Measurements from ENCODE around the gene IMPA2. TPM values are rescaled to one million over a fixed set of nuclear protein-coding genes. Genes with fewer than 3 reads are reported as not detected.
A peak's percentile ranks its signal among the peaks of the same experiment; 100 is the strongest.
"Not testable (repeated sequence)": the region's sequence is repeated elsewhere in the genome, so short reads cannot be mapped to it uniquely, and the experiment has no call there.

The IMPA2 gene
- total RNA-seq, 2 experiments from 2014 or later: 23.6 to 28.9 TPM

DNA sequence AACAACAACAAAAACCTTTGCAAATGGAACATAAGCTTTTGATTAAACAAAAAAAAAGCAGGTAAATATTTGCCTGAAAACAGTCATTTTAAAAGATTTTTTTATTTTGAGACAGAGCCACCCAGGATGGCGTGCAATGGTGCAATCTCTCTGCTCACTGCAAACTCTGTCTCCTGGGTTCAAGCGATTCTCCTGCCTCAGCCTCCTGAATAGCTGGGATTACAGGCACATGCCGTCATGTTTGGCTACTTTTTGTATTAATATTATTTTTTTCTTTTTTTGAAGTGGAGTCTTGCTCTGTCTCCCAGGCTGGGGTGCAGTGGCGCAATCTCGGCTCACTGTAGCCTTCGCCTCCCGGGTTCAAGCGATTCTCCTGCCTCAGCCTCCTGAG is 10.5 kb upstream of the IMPA2 start:
- H3K27me3 Mint-ChIP-seq (ENCODE audit: low read depth); H3K36me3 Mint-ChIP-seq (ENCODE audit: low read depth); intact Hi-C loops (cut with micrococcal nuclease); H3K4me1 Mint-ChIP-seq (ENCODE audit: low read depth); H3K27ac Mint-ChIP-seq; H3K4me3 Mint-ChIP-seq; H3K9me3 Mint-ChIP-seq; DNase-seq: not testable (repeated sequence)
- CTCF ChIA-PET: interaction anchor here (1.5 kb wide), 1 partner anchor 32 kb away, joined by 4 read pairs; no protein-coding TSS in a partner anchor

DNA sequence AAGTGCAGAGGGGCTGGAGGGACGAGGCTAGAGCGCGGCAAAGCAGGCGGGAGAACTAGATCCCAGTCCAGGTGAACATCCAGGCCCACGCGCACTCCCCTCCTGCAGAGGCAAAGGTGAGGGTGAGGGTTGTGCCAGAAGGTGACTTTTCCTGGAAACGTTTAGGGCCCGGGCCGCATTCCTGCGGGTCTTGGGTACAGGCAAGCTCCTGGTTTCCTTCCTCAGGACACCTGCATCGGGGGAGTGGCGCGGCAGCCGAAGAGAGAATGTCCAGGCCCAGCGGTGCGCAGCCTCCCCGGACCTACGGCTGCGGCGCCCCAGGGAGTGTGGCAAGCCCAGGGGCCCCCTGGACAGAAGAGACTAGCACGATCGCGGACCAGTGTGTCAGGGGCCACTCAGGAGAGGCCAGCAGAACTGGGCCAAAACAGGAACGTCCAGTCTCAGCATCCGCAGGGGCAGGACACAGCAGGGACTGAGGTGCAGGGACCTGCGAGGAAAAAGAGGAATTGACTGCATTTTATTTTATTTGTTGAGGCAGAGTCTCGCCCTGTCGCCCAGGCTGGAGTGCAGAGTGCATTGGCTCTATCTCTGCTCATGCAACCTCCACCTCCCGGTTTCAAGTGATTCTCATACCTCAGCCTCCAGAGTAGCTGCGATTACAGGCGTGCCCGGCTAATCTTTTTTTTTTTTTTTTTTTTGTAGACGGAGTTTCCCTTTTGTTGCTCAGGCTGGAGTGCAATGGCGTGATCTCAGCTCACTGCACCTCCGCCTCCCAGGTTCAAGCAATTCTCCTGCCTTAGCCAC is 8.7 kb upstream of the IMPA2 start:
- Mint-ChIP-seq H3K4me1 (ENCODE audit: low read depth) (no peaks in the 10 kb centered on the region), H3K27ac (no peak overlapping the region), H3K27me3 (ENCODE audit: low read depth) (no peaks in the 10 kb centered on the region), H3K9me3 (no peaks in the 10 kb centered on the region), H3K36me3 (ENCODE audit: low read depth) (no peaks in the 10 kb centered on the region), H3K4me3 (no peak overlapping the region)
- intact Hi-C loops (cut with micrococcal nuclease): no loop called here
- CTCF ChIA-PET: no interaction called here
- DNase-seq: no peak

DNA sequence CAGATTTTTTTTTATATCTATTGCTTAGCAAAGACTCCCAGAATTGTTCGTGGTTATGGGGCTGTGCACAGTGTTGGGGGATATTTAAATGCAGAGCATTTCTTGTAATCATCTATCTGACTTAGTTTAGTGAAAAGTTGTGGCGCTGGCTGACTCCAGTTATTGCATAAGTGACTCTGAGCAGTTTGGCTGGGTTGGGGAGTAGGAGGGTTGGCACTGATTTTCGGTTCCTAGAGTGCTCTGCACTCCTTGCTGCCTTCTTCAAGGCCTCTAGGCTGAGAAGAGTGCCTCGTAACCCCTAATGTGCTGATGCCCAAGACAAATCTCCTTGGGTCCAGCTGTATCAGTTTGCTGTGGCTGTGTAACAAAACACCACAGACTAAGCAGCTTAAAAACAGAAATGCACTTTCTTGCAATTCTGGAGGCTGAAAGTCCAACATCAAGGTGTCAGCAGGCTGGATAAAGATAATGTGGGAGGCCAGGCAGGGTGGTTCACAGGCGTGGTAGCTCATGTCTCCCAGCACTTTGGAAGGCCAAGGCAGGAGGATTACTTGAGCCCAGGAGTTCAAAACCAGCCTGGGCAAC is 6.5 kb upstream of the IMPA2 start:
- DNase-seq: no peak
- Mint-ChIP-seq H3K27me3 (ENCODE audit: low read depth) (no peaks in the 10 kb centered on the region), H3K4me3 (no peak overlapping the region), H3K4me1 (ENCODE audit: low read depth) (peaks cover 3% of the 10 kb centered on the region), H3K36me3 (ENCODE audit: low read depth) (no peaks in the 10 kb centered on the region), H3K27ac (no peak overlapping the region), H3K9me3 (no peaks in the 10 kb centered on the region)
- intact Hi-C loops (cut with micrococcal nuclease): no loop called here
- CTCF ChIA-PET: interaction anchor here (1.1 kb wide), 1 partner anchor 37 kb away, joined by 6 read pairs; no protein-coding TSS in a partner anchor

- Mint-ChIP-seq H3K36me3 (ENCODE audit: low read depth) (no peaks in the 10 kb centered on the region), H3K27me3 (ENCODE audit: low read depth) (no peaks in the 10 kb centered on the region), H3K27ac (no peak overlapping the region), H3K9me3 (no peaks in the 10 kb centered on the region), H3K4me3 (no peak overlapping the region), H3K4me1 (ENCODE audit: low read depth) (peaks cover 7% of the 10 kb centered on the region)
- intact Hi-C loops (cut with micrococcal nuclease): no loop called here
- DNase-seq: no peak
- CTCF ChIA-PET: interaction anchor here (0.6 to 1.1 kb wide), 3 partner anchors 38 to 1239 kb away, joined by 3 to 6 read pairs (median 5); no protein-coding TSS in a partner anchor
Measured at GRCh38 chr18:11975723-11976122, 5.6 kb upstream of the IMPA2 start.

- H3K4me1 Mint-ChIP-seq (ENCODE audit: low read depth): peaks cover 7% of the 10 kb centered on the region
- no peak overlapping the region for H3K4me3 Mint-ChIP-seq
- CTCF ChIA-PET: interaction anchor here (0.6 to 1.1 kb wide), 4 partner anchors 11 to 1238 kb away, joined by 3 to 6 read pairs (median 4); no protein-coding TSS in a partner anchor
- H3K36me3 Mint-ChIP-seq (ENCODE audit: low read depth): no peaks in the 10 kb centered on the region
- no peak for DNase-seq
- H3K27ac Mint-ChIP-seq: no peak overlapping the region
- no peaks in the 10 kb centered on the region for H3K9me3 Mint-ChIP-seq
- intact Hi-C loops (cut with micrococcal nuclease): no loop called here
- H3K27me3 Mint-ChIP-seq (ENCODE audit: low read depth): no peaks in the 10 kb centered on the region
Measured at GRCh38 chr18:11976315-11977152, 4.8 kb upstream of the IMPA2 start.

- peaks cover 2% of the 10 kb centered on the region for H3K36me3 Mint-ChIP-seq (ENCODE audit: low read depth)
Measured at GRCh38 chr18:11977153-11977466, 4.2 kb upstream of the IMPA2 start.

DNA sequence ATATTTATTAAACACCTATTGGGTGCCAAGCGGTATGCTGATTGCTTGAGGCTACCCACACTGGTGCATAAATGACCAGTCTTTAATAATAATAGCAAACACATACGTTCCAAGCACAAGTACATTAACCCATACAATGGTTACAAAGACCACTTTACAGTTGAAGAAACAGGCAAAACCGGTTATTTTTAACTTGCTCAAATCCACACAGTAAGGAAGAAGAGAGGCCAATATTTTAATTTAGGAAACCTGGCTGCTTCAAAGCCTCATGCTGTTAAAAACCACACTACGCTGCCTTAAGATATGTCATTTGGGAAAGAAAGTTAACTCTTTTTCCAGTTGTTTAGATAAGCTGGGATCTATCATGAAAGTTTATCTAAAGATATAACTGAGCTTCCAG is 2.4 kb upstream of the IMPA2 start:
- CTCF ChIA-PET: interaction anchor here (2.3 kb wide), 1 partner anchor 41 kb away, joined by 7 read pairs; no protein-coding TSS in a partner anchor
- DNase-seq: no peak
- intact Hi-C loops (cut with micrococcal nuclease): no loop called here
- no peaks in the 10 kb centered on the region for H3K9me3 Mint-ChIP-seq
- peaks cover 14% of the 10 kb centered on the region for H3K4me1 Mint-ChIP-seq (ENCODE audit: low read depth)
- peaks cover 4% of the 10 kb centered on the region for H3K36me3 Mint-ChIP-seq (ENCODE audit: low read depth)
- peak overlapping the region; percentile 15 for H3K4me3 Mint-ChIP-seq
- peaks cover 2% of the 10 kb centered on the region for H3K27me3 Mint-ChIP-seq (ENCODE audit: low read depth)
- no peak overlapping the region for H3K27ac Mint-ChIP-seq

More at GRCh38 chr18:11977153-11977466, 4.2 kb upstream of the IMPA2 start:
- CTCF ChIA-PET: interaction anchor here (0.6 kb wide), 2 partner anchors 82 to 670 kb away, joined by 3 to 6 read pairs; no protein-coding TSS in a partner anchor
- Mint-ChIP-seq H3K27me3 (ENCODE audit: low read depth) (no peaks in the 10 kb centered on the region), H3K27ac (no peak overlapping the region), H3K4me3 (no peak overlapping the region), H3K4me1 (ENCODE audit: low read depth) (peaks cover 9% of the 10 kb centered on the region), H3K9me3 (no peaks in the 10 kb centered on the region)
- no peak for DNase-seq
- intact Hi-C loops (cut with micrococcal nuclease): no loop called here

DNA sequence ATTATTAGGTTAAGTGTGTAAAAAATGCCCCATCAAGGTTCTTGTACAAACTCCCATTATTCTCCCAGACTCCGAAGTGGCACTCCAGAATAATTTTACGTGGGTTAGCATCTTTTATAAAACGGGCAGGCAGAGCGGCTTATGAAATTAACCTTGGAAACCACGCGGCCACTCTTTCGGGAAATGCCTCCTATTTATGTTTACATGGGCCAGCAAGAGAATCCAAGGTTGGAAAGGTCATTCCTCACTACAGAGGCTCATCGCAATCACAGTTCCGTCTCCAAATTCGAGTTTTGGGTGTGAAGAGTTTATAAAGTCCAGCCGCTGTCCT is 1.2 kb upstream of the IMPA2 start:
- CTCF ChIA-PET: interaction anchor here (2.3 to 5.1 kb wide), 2 partner anchors 14 to 42 kb away, joined by 7 to 28 read pairs; no protein-coding TSS in a partner anchor
- peaks cover 14% of the 10 kb centered on the region for H3K4me1 Mint-ChIP-seq (ENCODE audit: low read depth)
- peak overlapping the region; percentile 83 for H3K27ac Mint-ChIP-seq
- H3K27me3 Mint-ChIP-seq (ENCODE audit: low read depth): peaks cover 2% of the 10 kb centered on the region
- peak overlapping the region; percentile 86 for H3K4me3 Mint-ChIP-seq
- H3K36me3 Mint-ChIP-seq (ENCODE audit: low read depth): peaks cover 4% of the 10 kb centered on the region
- intact Hi-C loops (cut with micrococcal nuclease): loop anchor here (2.0 to 10.0 kb wide), 4 partner anchors 425 to 1453 kb away; partner anchors contain the start of genes CEP76, NAPG, PRELID3A and PSMG2
- no peaks in the 10 kb centered on the region for H3K9me3 Mint-ChIP-seq
- DNase-seq: no peak

GRCh38 chr18:11980494-11981191 is 664 bp upstream of the IMPA2 start:
- H3K36me3 Mint-ChIP-seq (ENCODE audit: low read depth): peaks cover 4% of the 10 kb centered on the region
- H3K27ac Mint-ChIP-seq: peak overlapping the region; percentile 83
- peak; percentile 99 for DNase-seq
- CTCF ChIA-PET: interaction anchor here (2.2 to 5.1 kb wide), 3 partner anchors 14 to 42 kb away, joined by 7 to 28 read pairs (median 8); no protein-coding TSS in a partner anchor
- intact Hi-C loops (cut with micrococcal nuclease): loop anchor here (1.0 to 10.0 kb wide), 10 partner anchors 33 to 1454 kb away; partner anchors contain the start of genes AFG3L2, CEP76, CHMP1B and MPPE1
- peaks cover 2% of the 10 kb centered on the region for H3K27me3 Mint-ChIP-seq (ENCODE audit: low read depth)
- H3K9me3 Mint-ChIP-seq: no peaks in the 10 kb centered on the region
- H3K4me1 Mint-ChIP-seq (ENCODE audit: low read depth): peaks cover 14% of the 10 kb centered on the region
- H3K4me3 Mint-ChIP-seq: peak overlapping the region; percentile 86

GRCh38 chr18:11981543-11982366 is 448 bp downstream of the IMPA2 start:
- H3K27ac Mint-ChIP-seq: no peak overlapping the region
- H3K4me3 Mint-ChIP-seq: peak overlapping the region; percentile 86
- intact Hi-C loops (cut with micrococcal nuclease): loop anchor here (1.0 to 10.0 kb wide), 10 partner anchors 34 to 1455 kb away; partner anchors contain the start of genes AFG3L2, CEP76, CHMP1B and MPPE1

GRCh38 chr18:11982981-11983380 is 1.7 kb downstream of the IMPA2 start:
- peak overlapping the region; percentile 86 for H3K4me3 Mint-ChIP-seq
- CTCF ChIA-PET: interaction anchor here (0.9 to 5.1 kb wide), 5 partner anchors 11 to 53 kb away, joined by 3 to 28 read pairs (median 8); no protein-coding TSS in a partner anchor

More at GRCh38 chr18:11981543-11982366, 448 bp downstream of the IMPA2 start:
- peak; percentile 30 for DNase-seq
- Mint-ChIP-seq H3K4me1 (ENCODE audit: low read depth) (peaks cover 14% of the 10 kb centered on the region), H3K27me3 (ENCODE audit: low read depth) (peaks cover 2% of the 10 kb centered on the region), H3K36me3 (ENCODE audit: low read depth) (peaks cover 4% of the 10 kb centered on the region), H3K9me3 (no peaks in the 10 kb centered on the region)
- CTCF ChIA-PET: interaction anchor here (0.6 to 5.1 kb wide), 6 partner anchors 9 to 56 kb away, joined by 3 to 28 read pairs (median 6); no protein-coding TSS in a partner anchor

More at GRCh38 chr18:11982981-11983380, 1.7 kb downstream of the IMPA2 start:
- Mint-ChIP-seq H3K9me3 (no peaks in the 10 kb centered on the region), H3K27ac (no peak overlapping the region), H3K4me1 (ENCODE audit: low read depth) (peaks cover 14% of the 10 kb centered on the region), H3K36me3 (ENCODE audit: low read depth) (peaks cover 4% of the 10 kb centered on the region), H3K27me3 (ENCODE audit: low read depth) (peaks cover 2% of the 10 kb centered on the region)
- intact Hi-C loops (cut with micrococcal nuclease): loop anchor here (5.0 to 10.0 kb wide), 3 partner anchors 422 to 1196 kb away; partner anchors contain the start of genes CEP76, PRELID3A and PSMG2
- DNase-seq: no peak

Measured in activated naive CD4-positive, alpha-beta T cell treated with anti-CD3 and anti-CD28 coated beads for 36 hours (primary cell).